C4-2B (cell line): ENCODE data around the gene HACE1.

Experiments used
- ZFX ChIP-seq: fragments of 450-650 bp; IDR thresholded peaks from 2 replicates; pipeline ENCODE4 v1.6.1; 2017
- TF ChIP-seq, protein P1 (sequence below): fragments of 450-650 bp; conservative IDR thresholded peaks from 2 replicates; pipeline ENCODE4 v1.5.1; 2017; ENCODE audit warnings: mild to moderate bottlenecking

DNA sequence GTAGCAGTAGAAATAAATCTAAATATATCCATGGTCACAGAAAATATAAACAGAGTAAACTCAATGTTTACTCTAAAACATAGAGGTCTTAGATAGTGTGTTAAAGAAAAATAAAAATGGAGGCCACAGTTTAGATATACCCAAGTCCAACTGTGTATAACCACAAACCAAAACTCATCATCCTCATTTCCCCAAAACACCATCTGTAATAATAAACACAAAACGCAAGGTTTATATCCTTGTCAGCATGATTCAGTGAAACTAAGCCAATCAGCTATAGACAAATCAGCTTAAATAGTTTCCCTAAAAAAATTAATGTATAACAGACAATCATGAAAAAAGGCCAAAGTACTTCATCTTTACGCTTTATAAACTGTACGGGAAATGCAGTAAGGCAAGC is 2.7 kb upstream of the HACE1 start:
- TF ChIP-seq, protein P1, sequence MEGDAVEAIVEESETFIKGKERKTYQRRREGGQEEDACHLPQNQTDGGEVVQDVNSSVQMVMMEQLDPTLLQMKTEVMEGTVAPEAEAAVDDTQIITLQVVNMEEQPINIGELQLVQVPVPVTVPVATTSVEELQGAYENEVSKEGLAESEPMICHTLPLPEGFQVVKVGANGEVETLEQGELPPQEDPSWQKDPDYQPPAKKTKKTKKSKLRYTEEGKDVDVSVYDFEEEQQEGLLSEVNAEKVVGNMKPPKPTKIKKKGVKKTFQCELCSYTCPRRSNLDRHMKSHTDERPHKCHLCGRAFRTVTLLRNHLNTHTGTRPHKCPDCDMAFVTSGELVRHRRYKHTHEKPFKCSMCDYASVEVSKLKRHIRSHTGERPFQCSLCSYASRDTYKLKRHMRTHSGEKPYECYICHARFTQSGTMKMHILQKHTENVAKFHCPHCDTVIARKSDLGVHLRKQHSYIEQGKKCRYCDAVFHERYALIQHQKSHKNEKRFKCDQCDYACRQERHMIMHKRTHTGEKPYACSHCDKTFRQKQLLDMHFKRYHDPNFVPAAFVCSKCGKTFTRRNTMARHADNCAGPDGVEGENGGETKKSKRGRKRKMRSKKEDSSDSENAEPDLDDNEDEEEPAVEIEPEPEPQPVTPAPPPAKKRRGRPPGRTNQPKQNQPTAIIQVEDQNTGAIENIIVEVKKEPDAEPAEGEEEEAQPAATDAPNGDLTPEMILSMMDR: no peak
- TF ChIP-seq ZFX: no peak
